Stimulated activated CD8-positive, alpha-beta memory T cell treated with anti-CD3 and anti-CD28 coated beads, Interleukin-7, amount 100 ng/mL, for 48 hours (primary cell): ENCODE measurements around the gene IL6R.
"Not testable (repeated sequence)": the region's sequence is repeated elsewhere in the genome, so short reads cannot be mapped to it uniquely, and the experiment has no call there.

ENCODE experiments used
- DNase-seq, 2 donors: peaks; one replicate each; pipeline ENCODE4 v3.0.0-alpha.2; 2020; ENCODE audit warnings: low read depth in 1 of 2; ENCODE audit errors: extremely low read depth in 1 of 2

Gene IL6R

GRCh38 chr1:154404984-154405746, at the start of gene IL6R:
Gene IL6R, plus strand, starts transcription at chr1:154405343. Its CDS starts 287 bp downstream, at chr1:154405630.
- no peak for DNase-seq

GRCh38 chr1:154358519-154358918, 46.6 kb upstream of the IL6R start:
- DNase-seq, result no peak

GRCh38 chr1:154360288-154360687, 44.9 kb upstream of the IL6R start:
- no peak for DNase-seq

GRCh38 chr1:154360881-154361280, 44.3 kb upstream of the IL6R start:
- DNase-seq, result not testable (repeated sequence)

- DNase-seq, result no peak
These were observed 43.8 kb upstream of the IL6R start for GRCh38 chr1:154361357-154361756.

- no peak for DNase-seq
These were observed 33.7 kb upstream of the IL6R start for GRCh38 chr1:154371436-154371835.

GRCh38 chr1:154373777-154374357, 31.3 kb upstream of the IL6R start:
- DNase-seq, result not testable (repeated sequence)

- no peak for DNase-seq
These were observed 25.8 kb upstream of the IL6R start for GRCh38 chr1:154379301-154379700.

- no peak for DNase-seq
These were observed 20.3 kb upstream of the IL6R start for GRCh38 chr1:154384650-154385489.

- peak; percentile 72 to 93 for DNase-seq
These were observed 18.3 kb upstream of the IL6R start for GRCh38 chr1:154386643-154387352.

GRCh38 chr1:154391086-154391770, 13.9 kb upstream of the IL6R start:
- DNase-seq, result no peak

- DNase-seq, result no peak
These were observed 7.0 kb upstream of the IL6R start for GRCh38 chr1:154398141-154398540.

- DNase-seq, result no peak
These were observed 6.5 kb upstream of the IL6R start for GRCh38 chr1:154398678-154399077.

GRCh38 chr1:154400381-154400801, 4.8 kb upstream of the IL6R start:
- DNase-seq, result no peak

GRCh38 chr1:154402409-154402921, 2.7 kb upstream of the IL6R start:
- DNase-seq, result no peak

- DNase-seq, result no peak
These were observed 1.7 kb upstream of the IL6R start for GRCh38 chr1:154403261-154403943.

GRCh38 chr1:154403983-154404382, 1.2 kb upstream of the IL6R start:
- no peak for DNase-seq

- DNase-seq, result no peak
These were observed 622 bp upstream of the IL6R start for GRCh38 chr1:154404511-154404931.

GRCh38 chr1:154405747-154406571, 816 bp downstream of the IL6R start:
- peak in 1 of 2 donors; percentile 56 for DNase-seq
